Mucosa of descending colon (tissue), 3 donors: ENCODE data around the gene RNF34. TPM values are rescaled to one million over a fixed set of nuclear protein-coding genes. Genes with fewer than 3 reads are reported as not detected.

Experiments
- ATAC-seq: fragments of 200-7000 bp; cut with Tn5 transposase; one replicate; pipeline ENCODE4 v1.9.1; 2020; ENCODE audit warnings: mild to moderate bottlenecking, moderate library complexity
- DNase-seq, 3 donors: peaks; one replicate each; pipeline ENCODE4 v3.0.0-alpha.2; 2020
- H3K36me3 ChIP-seq: fragments of 200-600 bp; one replicate; pipeline ENCODE4 v1.8.0; 2021; ENCODE audit warnings: low read depth, mild to moderate bottlenecking
- H3K4me1 ChIP-seq: fragments of 200-600 bp; one replicate; pipeline ENCODE4 v1.8.0; 2021; ENCODE audit warnings: low read depth, mild to moderate bottlenecking
- H3K4me3 ChIP-seq: fragments of 200-600 bp; one replicate; pipeline ENCODE4 v1.8.0; 2021; ENCODE audit warnings: mild to moderate bottlenecking
- H3K9me3 ChIP-seq: fragments of 200-600 bp; one replicate; pipeline ENCODE4 v1.8.0; 2021; ENCODE audit warnings: mild to moderate bottlenecking
- CTCF ChIP-seq: fragments of 200-600 bp; IDR thresholded peaks from one replicate; pipeline ENCODE4 v1.8.0; 2022; ENCODE audit warnings: antibody characterized with exemption, mild to moderate bottlenecking
- intact Hi-C, 2 donors: fragments of 100-400 bp; cut with DNase I in 1 of 2; cut with micrococcal nuclease in 1 of 2; formaldehyde crosslinking; loops; one replicate each; pipeline versions ENCODE4 v1.11.0 to v1.11.1; 2022; cut with DNase I, micrococcal nuclease
- microRNA-seq: library from miRNA; unstranded; fragments of <30 nt; microRNA quantifications from one replicate; pipeline ENCODE4, GENCODE V29; 2019
- total RNA-seq, 3 donors: library from RNA; stranded (reverse); fragmentation: NEBNext Ultra II Directional in 2 of 3; extraction: Animal tissue kit (Norgen Biotek cat#: 25700) in 2 of 3; gene quantifications; one replicate each; pipeline versions ENCODE4 v1.2.1 to v1.2.4, GENCODE V29; 2021 to 2023
- donor health status: DM: no; HTN: no; CAD: no; lungs with moderate emphysema.
- donor health status: DM: no; HTN: no; CAD: no.
- donor health status: DM: no; HTN: yes; CAD: no.

Gene RNF34
- total RNA-seq, 3 donors from 2014 or later = 44.4 to 50.8 (median 46.8) TPM

GRCh38 chr12:121472150-121472905, 72.4 kb downstream of the RNF34 start:
- Histone ChIP-seq H3K36me3 (no peaks in the 10 kb centered on the region), H3K4me3 (no peak overlapping the region), H3K4me1 (no peaks in the 10 kb centered on the region), H3K9me3 (no peaks in the 10 kb centered on the region)
- intact Hi-C loops = no loop called here
- no peak for ATAC-seq
- TF ChIP-seq CTCF = no peak
- no peak for DNase-seq

Small RNA genes within 50 kb of the gene (microRNA-seq; reads per million reads assigned to microRNA genes)
- gene MIR7107 = not detected

Other genes starting within 250 kb of the RNF34 start
- gene P2RX4, start 190.0 kb upstream of the RNF34 start, total RNA-seq = 100 to 1,000 TPM in 2 of 3 donors, 10 to 100 TPM in 1; 83.6 to 194 (median 132) TPM
- gene CAMKK2, start 103.4 kb upstream of the RNF34 start, total RNA-seq = 10 to 100 TPM; 44.0 to 57.1 (median 47.3) TPM
- gene ANAPC5, start 47.7 kb upstream of the RNF34 start, total RNA-seq = 10 to 100 TPM; 89.8 to 98.1 (median 93.8) TPM
- gene KDM2B, start 180.9 kb downstream of the RNF34 start, total RNA-seq = 10 to 100 TPM; 17.9 to 24.5 (median 18.3) TPM
- gene ORAI1, start 226.4 kb downstream of the RNF34 start, total RNA-seq = 10 to 100 TPM in 2 of 3 donors, 1 to 10 TPM in 1; 8.2 to 17.6 (median 13.6) TPM